Parathyroid adenoma (tissue), 2 donors: Measurements from ENCODE around the gene TMEM59.

Source experiments
- H2AFZ ChIP-seq: fragments of 300-600 bp; sonication (generic); one replicate; pipeline ENCODE4 v1.7.0; 2017; ENCODE audit warnings: antibody characterized with exemption, mild to moderate bottlenecking
- H3K27ac ChIP-seq: fragments of 300-600 bp; sonication (generic); one replicate; pipeline ENCODE4 v1.7.0; 2017
- H3K27me3 ChIP-seq: fragments of 300-600 bp; sonication (generic); one replicate; pipeline ENCODE4 v1.7.0; 2017; ENCODE audit warnings: low read length; ENCODE audit not compliant: control insufficient read depth, insufficient read depth
- H3K36me3 ChIP-seq: fragments of 300-600 bp; sonication (generic); one replicate; pipeline ENCODE4 v1.7.0; 2017; ENCODE audit warnings: low read length; ENCODE audit not compliant: control insufficient read depth, insufficient read depth
- H3K4me1 ChIP-seq: fragments of 300-600 bp; sonication (generic); one replicate; pipeline ENCODE4 v1.7.0; 2017; ENCODE audit warnings: control low read depth
- H3K4me2 ChIP-seq: fragments of 300-600 bp; sonication (generic); one replicate; pipeline ENCODE4 v1.7.0; 2017; ENCODE audit warnings: low read length
- H3K4me3 ChIP-seq: fragments of 300-600 bp; sonication (generic); one replicate; pipeline ENCODE4 v1.7.0; 2017; ENCODE audit warnings: low read depth, low read length
- H3K79me2 ChIP-seq: fragments of 300-600 bp; sonication (generic); one replicate; pipeline ENCODE4 v1.7.0; 2017; ENCODE audit warnings: control low read depth
- H3K9ac ChIP-seq: fragments of 300-600 bp; sonication (generic); one replicate; pipeline ENCODE4 v1.7.0; 2017; ENCODE audit warnings: mild to moderate bottlenecking
- H3K9me3 ChIP-seq: fragments of 300-600 bp; sonication (generic); one replicate; pipeline ENCODE4 v1.7.0; 2017; ENCODE audit warnings: low read length; ENCODE audit not compliant: control insufficient read depth
- CTCF ChIP-seq: fragments of 300-600 bp; sonication (generic); IDR thresholded peaks from one replicate; pipeline ENCODE4 v1.7.0; 2017; ENCODE audit warnings: antibody characterized with exemption, mild to moderate bottlenecking
- donor health status: primary hyperparathyroidism.

The TMEM59 gene

GRCh38 chr1:54052934-54053744 lies at the start of gene TMEM59, which contains the start of gene TCEANC2:
TMEM59 (minus strand) TSS chr1:54053204; CDS start chr1:54053188, 16 bp downstream.
TCEANC2 (plus strand) TSS chr1:54053608; CDS start chr1:54054423, 815 bp downstream.
- Histone ChIP-seq H3K4me2 (peak within 1 kb of the TSS; percentile 78), H3K27me3 (no peaks in the 10 kb centered on the region), H3K4me3 (peak within 1 kb of the TSS; percentile 69), H3K9me3 (no peaks in the 10 kb centered on the region), H2AFZ (peak within 1 kb of the TSS; percentile 95), H3K4me1 (peaks cover 3% of the 10 kb centered on the region), H3K79me2 (peaks cover 15% of the 10 kb centered on the region), H3K36me3 (no peaks in the 10 kb centered on the region), H3K27ac (peak within 1 kb of the TSS; percentile 83), H3K9ac (peak within 1 kb of the TSS; percentile 53)
- TF ChIP-seq CTCF: no peak

- Histone ChIP-seq H3K27ac (no peak overlapping the region), H2AFZ (no peak overlapping the region), H3K9me3 (no peaks in the 10 kb centered on the region), H3K4me3 (no peak overlapping the region), H3K79me2 (no peaks in the 10 kb centered on the region), H3K4me1 (no peaks in the 10 kb centered on the region), H3K9ac (no peak overlapping the region), H3K4me2 (no peak overlapping the region), H3K36me3 (no peaks in the 10 kb centered on the region), H3K27me3 (no peaks in the 10 kb centered on the region)
- TF ChIP-seq CTCF: no peak
These were observed 47.5 kb upstream of the TMEM59 start for GRCh38 chr1:54100500-54100899.

GRCh38 chr1:54099061-54099610 lies 46.1 kb upstream of the TMEM59 start:
- no peak overlapping the region for H3K4me2 ChIP-seq
- no peak overlapping the region for H2AFZ ChIP-seq
- H3K4me3 ChIP-seq: no peak overlapping the region
- TF ChIP-seq CTCF: no peak
- no peaks in the 10 kb centered on the region for H3K36me3 ChIP-seq
- no peak overlapping the region for H3K9ac ChIP-seq
- H3K79me2 ChIP-seq: no peaks in the 10 kb centered on the region
- H3K9me3 ChIP-seq: no peaks in the 10 kb centered on the region
- H3K27me3 ChIP-seq: no peaks in the 10 kb centered on the region
- H3K4me1 ChIP-seq: no peaks in the 10 kb centered on the region
- no peak overlapping the region for H3K27ac ChIP-seq

GRCh38 chr1:54096877-54097240 lies 43.9 kb upstream of the TMEM59 start:
- H3K36me3 ChIP-seq: no peaks in the 10 kb centered on the region
- no peak overlapping the region for H2AFZ ChIP-seq
- H3K4me1 ChIP-seq: no peaks in the 10 kb centered on the region
- H3K4me2 ChIP-seq: no peak overlapping the region
- no peak for TF ChIP-seq CTCF
- H3K27me3 ChIP-seq: no peaks in the 10 kb centered on the region
- H3K79me2 ChIP-seq: no peaks in the 10 kb centered on the region
- H3K27ac ChIP-seq: no peak overlapping the region
- H3K9me3 ChIP-seq: no peaks in the 10 kb centered on the region
- no peak overlapping the region for H3K9ac ChIP-seq
- H3K4me3 ChIP-seq: no peak overlapping the region
